ENCODE measurements around the gene TMEM41B.
"Not testable (repeated sequence)": the region's sequence is repeated elsewhere in the genome, so short reads cannot be mapped to it uniquely, and the experiment has no call there.

The TMEM41B gene, protein sequence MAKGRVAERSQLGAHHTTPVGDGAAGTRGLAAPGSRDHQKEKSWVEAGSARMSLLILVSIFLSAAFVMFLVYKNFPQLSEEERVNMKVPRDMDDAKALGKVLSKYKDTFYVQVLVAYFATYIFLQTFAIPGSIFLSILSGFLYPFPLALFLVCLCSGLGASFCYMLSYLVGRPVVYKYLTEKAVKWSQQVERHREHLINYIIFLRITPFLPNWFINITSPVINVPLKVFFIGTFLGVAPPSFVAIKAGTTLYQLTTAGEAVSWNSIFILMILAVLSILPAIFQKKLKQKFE

DNA sequence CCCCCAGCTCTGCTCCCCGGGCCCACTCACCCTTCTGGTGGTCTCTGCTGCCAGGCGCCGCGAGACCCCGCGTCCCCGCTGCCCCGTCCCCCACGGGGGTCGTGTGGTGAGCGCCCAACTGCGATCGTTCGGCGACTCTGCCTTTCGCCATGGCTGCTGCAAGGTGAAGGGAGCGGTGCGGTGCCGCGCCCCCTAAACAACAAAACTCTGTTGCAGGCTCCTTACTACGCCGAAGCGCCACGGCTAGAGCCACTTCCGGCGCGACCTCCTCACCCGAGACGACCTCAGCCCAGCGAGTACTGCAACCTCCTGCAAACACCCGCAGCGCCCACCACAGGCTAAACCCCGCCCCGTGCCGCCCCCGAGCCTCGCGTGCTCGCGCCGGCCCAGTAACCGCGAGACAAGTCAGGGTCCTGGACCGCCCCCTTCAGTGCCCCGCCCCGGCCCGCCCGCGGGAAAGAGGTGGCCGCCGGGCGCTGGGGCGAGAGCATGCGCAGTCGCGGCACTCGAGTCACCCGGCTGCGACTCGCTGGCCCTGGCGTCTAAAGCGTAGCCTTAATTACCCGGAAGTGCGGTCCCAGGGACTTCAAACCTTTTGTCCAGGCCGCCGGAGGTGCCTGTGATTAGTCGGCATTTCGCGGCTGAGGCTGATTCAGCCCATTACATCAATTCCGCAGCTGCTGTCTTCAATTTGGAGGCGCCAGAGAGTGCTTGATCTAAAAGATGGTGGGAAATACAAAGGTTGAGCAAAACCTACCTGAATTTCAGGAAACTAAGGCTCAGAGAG, at the start of gene TMEM41B:
TMEM41B (minus strand) TSS at position 303 of the 787 bp plus-strand sequence; CDS start at position 151, 152 bp downstream.
- no peak for TF ChIP-seq CTCF (IDR thresholded peaks at IDR 0.05; ENCODE audit: control insufficient read depth, insufficient read depth, low read depth, low read length, missing control alignments)
- peak within 1 kb of the TSS; percentile 72 for H3K4me3 ChIP-seq (ENCODE audit: control insufficient read depth, low read depth, low read length)
- DNase-seq (ENCODE audit: low read depth) = peak; percentile 96

- TF ChIP-seq CTCF (IDR thresholded peaks at IDR 0.05; ENCODE audit: control insufficient read depth, insufficient read depth, low read depth, low read length, missing control alignments) = no peak
- no peak for DNase-seq (ENCODE audit: low read depth)
- H3K4me3 ChIP-seq (ENCODE audit: control insufficient read depth, low read depth, low read length) = no peak overlapping the region
Observed at GRCh38 chr11:9362393-9362863, 48.0 kb upstream of the TMEM41B start.

DNA sequence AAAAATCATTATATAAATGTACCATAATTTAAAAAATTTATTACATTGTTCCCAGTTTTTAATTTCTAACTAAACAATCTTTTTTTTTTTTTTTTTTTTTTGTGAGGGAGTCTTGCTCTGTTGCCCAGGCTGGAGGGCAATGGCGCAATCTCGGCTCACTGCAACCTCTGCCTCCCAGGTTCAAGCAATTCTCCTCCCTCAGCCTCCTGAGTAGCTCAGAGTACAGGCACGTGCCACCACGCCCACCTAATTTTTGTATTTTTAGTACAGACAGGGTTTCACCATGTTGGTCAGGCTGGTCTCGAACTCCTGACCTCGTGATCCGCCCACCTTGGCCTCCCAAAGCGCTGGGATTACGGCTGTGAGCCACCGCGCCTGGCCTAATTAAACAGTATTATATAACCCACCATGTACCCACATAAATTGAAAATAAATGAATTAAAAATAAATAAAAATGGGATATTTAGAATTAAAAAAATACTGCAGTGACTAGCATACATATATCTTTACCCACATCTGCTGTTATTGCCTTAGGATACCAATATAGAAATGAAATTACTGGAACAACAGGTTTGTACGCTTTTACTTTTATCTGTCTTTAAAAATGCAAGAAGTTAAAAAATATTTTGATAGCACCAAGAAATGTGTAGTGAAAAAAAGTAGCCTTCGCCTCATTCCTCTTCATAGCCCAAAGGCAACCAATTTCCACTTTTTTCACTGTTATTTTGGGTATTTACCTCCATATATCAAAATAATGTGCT, 46.6 kb upstream of the TMEM41B start:
- not testable (repeated sequence) for DNase-seq (ENCODE audit: low read depth); H3K4me3 ChIP-seq (ENCODE audit: control insufficient read depth, low read depth, low read length)

- H3K4me3 ChIP-seq (ENCODE audit: control insufficient read depth, low read depth, low read length) = no peak overlapping the region
- DNase-seq (ENCODE audit: low read depth) = no peak
- no peak for TF ChIP-seq CTCF (IDR thresholded peaks at IDR 0.05; ENCODE audit: control insufficient read depth, insufficient read depth, low read depth, low read length, missing control alignments)
Observed at GRCh38 chr11:9357041-9357440, 42.6 kb upstream of the TMEM41B start.

DNA sequence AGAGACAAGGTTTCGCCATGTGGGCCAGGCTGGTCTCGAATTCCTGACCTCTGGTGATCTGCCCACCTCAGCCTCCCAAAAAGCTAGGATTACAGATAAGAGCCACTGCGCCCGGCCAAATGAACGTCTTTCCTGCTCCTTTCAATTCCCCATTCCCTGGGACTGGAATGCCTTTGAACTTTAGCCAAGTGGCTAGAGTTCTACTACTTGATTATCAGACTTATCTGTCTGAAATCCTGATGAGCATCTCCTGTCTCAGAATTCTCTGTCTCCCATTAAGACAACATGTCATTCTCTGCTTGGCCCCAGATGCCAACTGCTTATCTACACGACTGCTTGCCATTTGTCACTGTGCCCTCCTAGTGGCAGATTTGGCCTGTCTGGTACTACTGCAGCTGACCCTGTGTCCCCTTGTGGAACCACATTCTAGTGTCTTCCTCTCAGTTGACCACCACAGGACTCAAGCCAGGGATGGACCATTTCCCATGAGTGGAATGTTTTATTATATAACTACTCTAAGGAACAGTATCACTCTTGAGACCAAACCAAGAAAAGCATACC, 37.0 kb upstream of the TMEM41B start:
- no peak for TF ChIP-seq CTCF (IDR thresholded peaks at IDR 0.05; ENCODE audit: control insufficient read depth, insufficient read depth, low read depth, low read length, missing control alignments)
- no peak overlapping the region for H3K4me3 ChIP-seq (ENCODE audit: control insufficient read depth, low read depth, low read length)
- DNase-seq (ENCODE audit: low read depth) = no peak

GRCh38 chr11:9347779-9348178, 33.4 kb upstream of the TMEM41B start:
- DNase-seq (ENCODE audit: low read depth); H3K4me3 ChIP-seq (ENCODE audit: control insufficient read depth, low read depth, low read length): not testable (repeated sequence)

- DNase-seq (ENCODE audit: low read depth) = no peak
- TF ChIP-seq CTCF (IDR thresholded peaks at IDR 0.05; ENCODE audit: control insufficient read depth, insufficient read depth, low read depth, low read length, missing control alignments) = no peak
Observed at GRCh38 chr11:9347100-9347499, 32.7 kb upstream of the TMEM41B start.

More at GRCh38 chr11:9347100-9347499, 32.7 kb upstream of the TMEM41B start:
- no peak overlapping the region for H3K4me3 ChIP-seq (ENCODE audit: control insufficient read depth, low read depth, low read length)

Data from AG09309 (cell line).